H9 (cell line): ENCODE results near the gene CDH4. TPM values are rescaled to one million over a fixed set of nuclear protein-coding genes. Genes with fewer than 3 reads are reported as not detected.

Experiments
- DNase-seq: peaks from one replicate; pipeline ENCODE4 v3.0.0-alpha.2; 2017
- H2AFZ ChIP-seq: one replicate; pipeline ENCODE4 v1.6.1; 2013; ENCODE audit warnings: mild to moderate bottlenecking, low read length, control low read depth, moderate library complexity
- H2AK5ac ChIP-seq: 2 replicates; pipeline ENCODE4 v1.6.1; 2013; ENCODE audit warnings: low read length, control low read depth, mixed read lengths; ENCODE audit not compliant: insufficient read length
- H2BK120ac ChIP-seq: one replicate; pipeline ENCODE4 v1.6.1; 2013; ENCODE audit warnings: low read depth, mild to moderate bottlenecking, low read length, control low read depth, inconsistent platforms; ENCODE audit not compliant: poor library complexity, severe bottlenecking
- H2BK12ac ChIP-seq: 2 replicates; pipeline ENCODE4 v1.6.1; 2013; ENCODE audit warnings: low read length, control low read depth, mixed read lengths, low read depth; ENCODE audit not compliant: insufficient read length
- H2BK15ac ChIP-seq: 2 replicates; pipeline ENCODE4 v1.6.1; 2013; ENCODE audit warnings: low read depth, low read length, control low read depth
- H2BK20ac ChIP-seq: one replicate; pipeline ENCODE4 v1.6.1; 2013; ENCODE audit warnings: low read depth, mild to moderate bottlenecking, low read length, control low read depth, inconsistent platforms; ENCODE audit not compliant: poor library complexity, severe bottlenecking
- H2BK5ac ChIP-seq: 2 replicates; pipeline ENCODE4 v1.6.1; 2013; ENCODE audit warnings: low read length, control low read depth, mixed read lengths; ENCODE audit not compliant: insufficient read length
- H3K14ac ChIP-seq: 2 replicates; pipeline ENCODE4 v1.6.1; 2013; ENCODE audit warnings: low read length, control low read depth; ENCODE audit not compliant: insufficient read depth
- H3K18ac ChIP-seq: 2 replicates; pipeline ENCODE4 v1.6.1; 2013; ENCODE audit warnings: low read depth, mild to moderate bottlenecking, mixed read lengths, low read length, control low read depth; ENCODE audit not compliant: insufficient read length
- H3K23ac ChIP-seq: 2 replicates; pipeline ENCODE4 v1.6.1; 2013; ENCODE audit warnings: low read length, control low read depth, mixed read lengths, low read depth; ENCODE audit not compliant: insufficient read length
- H3K23me2 ChIP-seq: 2 replicates; pipeline ENCODE4 v1.6.1; 2013; ENCODE audit warnings: low read depth, mild to moderate bottlenecking, mixed read lengths, low read length, control low read depth; ENCODE audit not compliant: insufficient read length, poor library complexity, severe bottlenecking
- H3K27ac ChIP-seq: 2 replicates; pipeline ENCODE4 v1.5.1; 2013; ENCODE audit warnings: low read length, control low read depth, mixed read lengths, low read depth; ENCODE audit not compliant: insufficient read length
- H3K27me3 ChIP-seq: 2 replicates; pipeline ENCODE4 v1.6.1; 2013; ENCODE audit warnings: low read length, control low read depth, inconsistent platforms; ENCODE audit not compliant: insufficient read depth
- H3K4ac ChIP-seq: 2 replicates; pipeline ENCODE4 v1.6.1; 2013; ENCODE audit warnings: low read depth, mild to moderate bottlenecking, control low read depth, inconsistent platforms, low read length, moderate library complexity
- H3K4me1 ChIP-seq: 2 replicates; pipeline ENCODE4 v1.6.1; 2013; ENCODE audit warnings: low read length, control low read depth, inconsistent platforms; ENCODE audit not compliant: insufficient read depth
- H3K4me2 ChIP-seq: 2 replicates; pipeline ENCODE4 v1.6.1; 2013; ENCODE audit warnings: low read length, control low read depth, mixed read lengths; ENCODE audit not compliant: insufficient read length, insufficient read depth
- H3K56ac ChIP-seq: 2 replicates; pipeline ENCODE4 v1.6.1; 2013; ENCODE audit warnings: low read depth, mild to moderate bottlenecking, mixed read lengths, low read length, control low read depth; ENCODE audit not compliant: insufficient read length
- H3K79me1 ChIP-seq: 2 replicates; pipeline ENCODE4 v1.6.1; 2013; ENCODE audit warnings: low read depth, mild to moderate bottlenecking, moderate library complexity, low read length, control low read depth, inconsistent platforms; ENCODE audit not compliant: insufficient read depth, poor library complexity, severe bottlenecking
- H3K79me2 ChIP-seq: 2 replicates; pipeline ENCODE4 v1.6.1; 2013; ENCODE audit warnings: low read length, control low read depth, inconsistent platforms; ENCODE audit not compliant: insufficient read depth
- H3K9ac ChIP-seq: 2 replicates; pipeline ENCODE4 v1.6.1; 2013; ENCODE audit warnings: low read length, control low read depth, mixed read lengths; ENCODE audit not compliant: insufficient read length; ENCODE audit errors: extremely low read depth
- H3K9me3 ChIP-seq: one replicate; pipeline ENCODE4 v1.6.1; 2013; ENCODE audit warnings: low read depth, low read length, inconsistent platforms; ENCODE audit not compliant: control insufficient read depth
- H3T11ph ChIP-seq: one replicate; pipeline ENCODE4 v1.6.1; 2013; ENCODE audit warnings: mild to moderate bottlenecking, low read length, control low read depth, inconsistent platforms
- H4K20me1 ChIP-seq: one replicate; pipeline ENCODE4 v1.6.1; 2013; ENCODE audit not compliant: control insufficient read depth, insufficient read length, insufficient read depth
- H4K5ac ChIP-seq: 2 replicates; pipeline ENCODE4 v1.6.1; 2013; ENCODE audit warnings: low read depth, mild to moderate bottlenecking, mixed read lengths, low read length, control low read depth; ENCODE audit not compliant: insufficient read length
- H4K8ac ChIP-seq: replicated peaks from 2 replicates; pipeline ENCODE4 v1.6.1; 2013; ENCODE audit warnings: low read length, control low read depth, mixed read lengths, low read depth; ENCODE audit not compliant: insufficient read length
- H4K91ac ChIP-seq: 2 replicates; pipeline ENCODE4 v1.6.1; 2013; ENCODE audit warnings: low read depth, mild to moderate bottlenecking, moderate library complexity, mixed read lengths, low read length, control low read depth; ENCODE audit not compliant: insufficient read length
- H3K27ac Mint-ChIP-seq, 3 experiments: 2 replicates in 2 of 3; 3 replicates in 1 of 3; pipeline ENCODE4 v1.8.0; 2020 to 2021; ENCODE audit warnings: mixed read lengths in 3 of 3, mild to moderate bottlenecking in 1 of 3, moderate library complexity in 1 of 3
- H3K27me3 Mint-ChIP-seq: 2 replicates; pipeline ENCODE4 v1.8.0; 2021; ENCODE audit warnings: low read depth, mild to moderate bottlenecking, moderate library complexity, mixed read lengths
- H3K36me3 Mint-ChIP-seq, 3 experiments: 2 replicates in 2 of 3; 3 replicates in 1 of 3; pipeline ENCODE4 v1.8.0; 2020 to 2021; ENCODE audit warnings: low read depth in 3 of 3, mixed read lengths in 3 of 3; ENCODE audit not compliant: insufficient read depth in 1 of 3
- H3K4me1 Mint-ChIP-seq, 2 experiments: 2 replicates each; pipeline ENCODE4 v1.8.0; 2020; ENCODE audit warnings: mixed read lengths in 2 of 2
- H3K4me3 Mint-ChIP-seq, 2 experiments: 2 replicates in 1 of 2; 3 replicates in 1 of 2; pipeline ENCODE4 v1.8.0; 2020 to 2021; ENCODE audit warnings: mild to moderate bottlenecking in 2 of 2, mixed read lengths in 2 of 2, moderate library complexity in 1 of 2
- H3K9me3 Mint-ChIP-seq, 2 experiments: 2 replicates in 1 of 2; 3 replicates in 1 of 2; pipeline ENCODE4 v1.8.0; 2020; ENCODE audit warnings: mild to moderate bottlenecking in 2 of 2, mixed read lengths in 2 of 2, moderate library complexity in 1 of 2
- WGBS: extraction: QIAGEN DNeasy Blood & Tissue Kit; methylation state at CpG from one replicate; pipeline ENCODE4 v1.1.7; 2013; ENCODE audit warnings: missing lambda C conversion rate, low lambda C conversion rate, mixed read lengths; ENCODE audit not compliant: insufficient read length; ENCODE audit errors: extremely low coverage; 5-methylcytosine and 5-hydroxymethylcytosine counted together
- total RNA-seq: library from RNA; stranded (reverse); gene quantifications from 2 replicates; pipeline ENCODE4 v1.2.1, GENCODE V29; 2021
- TF ChIP-seq, protein P1 (sequence below): fragments of 200-600 bp; sonication (generic); conservative IDR thresholded peaks from 3 replicates; pipeline ENCODE4 v1.8.0; 2021; ENCODE audit warnings: antibody characterized with exemption, mild to moderate bottlenecking

CDH4 gene
- total RNA-seq, 1 experiment from 2014 or later, result 3.0 TPM

DNA sequence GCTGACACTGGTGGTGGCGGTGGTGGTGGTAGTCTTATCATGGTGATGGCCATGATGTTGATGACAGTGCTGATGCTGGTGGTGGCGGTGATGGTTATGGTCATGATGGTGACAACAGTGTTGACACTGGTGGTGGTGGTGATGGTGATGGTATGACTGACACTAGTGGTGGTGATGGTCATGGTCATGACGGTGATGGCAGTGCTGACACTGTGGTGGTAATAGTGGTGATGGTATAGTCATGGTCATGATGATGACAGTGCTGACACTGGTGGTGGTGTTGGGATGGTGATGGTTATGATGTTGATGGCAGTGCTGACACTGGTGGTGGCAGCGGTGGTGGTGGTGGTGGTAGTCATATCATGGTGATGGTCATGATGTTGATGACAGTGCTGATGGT is 205.7 kb downstream of the CDH4 start:
- Histone ChIP-seq H2BK15ac (no peak overlapping the region), H2AFZ (no peak overlapping the region), H3K27me3 (peaks cover 2% of the 10 kb centered on the region; the same call in 1 of the 2 replicates), H2BK5ac (no peak overlapping the region), H3K4me2 (no peak overlapping the region), H3K27ac (no peak overlapping the region), H4K20me1 (no peaks in the 10 kb centered on the region), H3K14ac (no peak overlapping the region), H3K4ac (no peak overlapping the region), H3K9me3 (no peaks in the 10 kb centered on the region), H3K23me2 (no peaks in the 10 kb centered on the region), H3K23ac (no peak overlapping the region), H4K91ac (no peak overlapping the region), H3K79me2 (no peaks in the 10 kb centered on the region; the same call in 1 of the 2 replicates), H2BK120ac (no peak overlapping the region), H4K5ac (no peak overlapping the region), H3K79me1 (no peaks in the 10 kb centered on the region), H3K9ac (no peak overlapping the region), H3K18ac (no peak overlapping the region), H3K4me1 (no peaks in the 10 kb centered on the region), H4K8ac (peak overlapping the region; percentile 59), H2BK12ac (no peak overlapping the region), H2BK20ac (no peak overlapping the region), H3T11ph (no peak overlapping the region), H3K56ac (no peak overlapping the region), H2AK5ac (no peak overlapping the region)
- DNase-seq, result no peak
- no peak overlapping the region for H3K4me3 Mint-ChIP-seq
- WGBS, result no CpG with 5 or more reads among the region's 4 CpGs
- H3K27me3 Mint-ChIP-seq, result peaks cover 23% of the 10 kb centered on the region
- peaks cover 7 to 18% of the 10 kb centered on the region in 2 experiments for H3K9me3 Mint-ChIP-seq
- TF ChIP-seq, protein P1, sequence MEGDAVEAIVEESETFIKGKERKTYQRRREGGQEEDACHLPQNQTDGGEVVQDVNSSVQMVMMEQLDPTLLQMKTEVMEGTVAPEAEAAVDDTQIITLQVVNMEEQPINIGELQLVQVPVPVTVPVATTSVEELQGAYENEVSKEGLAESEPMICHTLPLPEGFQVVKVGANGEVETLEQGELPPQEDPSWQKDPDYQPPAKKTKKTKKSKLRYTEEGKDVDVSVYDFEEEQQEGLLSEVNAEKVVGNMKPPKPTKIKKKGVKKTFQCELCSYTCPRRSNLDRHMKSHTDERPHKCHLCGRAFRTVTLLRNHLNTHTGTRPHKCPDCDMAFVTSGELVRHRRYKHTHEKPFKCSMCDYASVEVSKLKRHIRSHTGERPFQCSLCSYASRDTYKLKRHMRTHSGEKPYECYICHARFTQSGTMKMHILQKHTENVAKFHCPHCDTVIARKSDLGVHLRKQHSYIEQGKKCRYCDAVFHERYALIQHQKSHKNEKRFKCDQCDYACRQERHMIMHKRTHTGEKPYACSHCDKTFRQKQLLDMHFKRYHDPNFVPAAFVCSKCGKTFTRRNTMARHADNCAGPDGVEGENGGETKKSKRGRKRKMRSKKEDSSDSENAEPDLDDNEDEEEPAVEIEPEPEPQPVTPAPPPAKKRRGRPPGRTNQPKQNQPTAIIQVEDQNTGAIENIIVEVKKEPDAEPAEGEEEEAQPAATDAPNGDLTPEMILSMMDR, result no peak
- H3K4me1 Mint-ChIP-seq, result peaks cover 13 to 16% of the 10 kb centered on the region in 2 experiments
- peaks cover 3 to 10% (median 8%) of the 10 kb centered on the region in 3 experiments; a peak in 6 of 7 replicates for H3K36me3 Mint-ChIP-seq
- H3K27ac Mint-ChIP-seq, result no peak overlapping the region
